Liver (tissue), 9 donors: ENCODE results near the gene ATP5MK. TPM values are rescaled to one million over a fixed set of nuclear protein-coding genes. Genes with fewer than 3 reads are reported as not detected.

Experiments
- DNase-seq: peaks from one replicate; pipeline ENCODE4 v3.0.0-alpha.2; 2017; ENCODE audit warnings: low spot score
- H3K27ac ChIP-seq, 2 donors: one replicate each; pipeline ENCODE4 v1.7.0; 2013; ENCODE audit warnings: inconsistent platforms in 2 of 2, low read length in 2 of 2, control low read depth in 1 of 2, low read depth in 1 of 2, mild to moderate bottlenecking in 1 of 2
- H3K27me3 ChIP-seq, 4 donors: one replicate each; pipeline versions ENCODE4 v1.6.1 to v1.7.0; 2013; ENCODE audit warnings: low read length in 3 of 4, inconsistent platforms in 1 of 4, mild to moderate bottlenecking in 1 of 4, moderate library complexity in 1 of 4; ENCODE audit not compliant: control insufficient read depth in 4 of 4, insufficient read depth in 4 of 4
- H3K36me3 ChIP-seq, 4 donors: one replicate each; pipeline versions ENCODE4 v1.6.1 to v1.7.0; 2013; ENCODE audit warnings: low read length in 3 of 4, mild to moderate bottlenecking in 3 of 4, low read depth in 1 of 4, moderate library complexity in 1 of 4; ENCODE audit not compliant: control insufficient read depth in 4 of 4, insufficient read depth in 3 of 4
- H3K4me1 ChIP-seq, 4 donors: one replicate each; pipeline versions ENCODE4 v1.6.1 to v1.7.0; 2013; ENCODE audit warnings: low read length in 3 of 4, mild to moderate bottlenecking in 3 of 4, moderate library complexity in 1 of 4; ENCODE audit not compliant: control insufficient read depth in 4 of 4, insufficient read depth in 4 of 4
- H3K4me3 ChIP-seq, 3 donors: one replicate each; pipeline versions ENCODE4 v1.6.1 to v1.7.0; 2013; ENCODE audit warnings: low read length in 3 of 3, control low read depth in 1 of 3, low read depth in 1 of 3, mild to moderate bottlenecking in 1 of 3
- H3K9ac ChIP-seq, 2 donors: one replicate each; pipeline ENCODE4 v1.7.0; 2013; ENCODE audit warnings: low read length in 2 of 2, mild to moderate bottlenecking in 2 of 2, moderate library complexity in 2 of 2, control low read depth in 1 of 2, low read depth in 1 of 2
- H3K9me3 ChIP-seq, 4 donors: one replicate each; pipeline versions ENCODE4 v1.6.1 to v1.7.0; 2013; ENCODE audit warnings: low read length in 3 of 4; ENCODE audit not compliant: control insufficient read depth in 4 of 4
- CTCF ChIP-seq: fragments of 150-350 bp; IDR thresholded peaks from 2 replicates; pipeline ENCODE4 v1.5.1; 2017; ENCODE audit warnings: improper control_type of control experiment, low read depth, low read length; ENCODE audit not compliant: missing input control
- EGR1 ChIP-seq, 2 donors: IDR thresholded peaks; 2 replicates each; pipeline ENCODE4 v1.6.1; 2016 to 2018; ENCODE audit warnings: antibody characterized with exemption in 2 of 2, low read depth in 2 of 2
- FOXA1 ChIP-seq: IDR thresholded peaks from 2 replicates; pipeline ENCODE4 v1.6.1; 2016; ENCODE audit warnings: antibody characterized with exemption
- FOXA2 ChIP-seq: IDR thresholded peaks from 2 replicates; pipeline ENCODE4 v1.6.1; 2016; ENCODE audit warnings: antibody characterized with exemption
- GABPA ChIP-seq, 2 donors: IDR thresholded peaks in 1 of 2; conservative IDR thresholded peaks in 1 of 2; 2 replicates each; pipeline ENCODE4 v1.6.1; 2016; ENCODE audit warnings: antibody characterized with exemption in 2 of 2, mild to moderate bottlenecking in 1 of 2, moderate library complexity in 1 of 2
- HNF4A ChIP-seq, 2 donors: conservative IDR thresholded peaks; 2 replicates each; pipeline ENCODE4 v1.6.1; 2016; ENCODE audit warnings: antibody characterized with exemption in 2 of 2, mild to moderate bottlenecking in 2 of 2
- HNF4G ChIP-seq: IDR thresholded peaks from 2 replicates; pipeline ENCODE4 v1.6.1; 2016; ENCODE audit warnings: antibody characterized with exemption
- JUND ChIP-seq, 2 donors: IDR thresholded peaks; 2 replicates each; pipeline ENCODE4 v1.6.1; 2016; ENCODE audit warnings: antibody characterized with exemption in 2 of 2
- MAX ChIP-seq: IDR thresholded peaks from 2 replicates; pipeline ENCODE4 v1.6.1; 2016; ENCODE audit warnings: antibody characterized with exemption
- RAD21 ChIP-seq, 2 donors: IDR thresholded peaks; 2 replicates each; pipeline ENCODE4 v1.6.1; 2016; ENCODE audit warnings: antibody characterized with exemption in 2 of 2, mild to moderate bottlenecking in 2 of 2
- RXRA ChIP-seq, 2 donors: IDR thresholded peaks; 2 replicates each; pipeline ENCODE4 v1.6.1; 2017 to 2018; ENCODE audit warnings: antibody characterized with exemption in 2 of 2, mild to moderate bottlenecking in 1 of 2
- SP1 ChIP-seq: IDR thresholded peaks from 2 replicates; pipeline ENCODE4 v1.6.1; 2018; ENCODE audit warnings: antibody characterized with exemption, mild to moderate bottlenecking
- TAF1 ChIP-seq: conservative IDR thresholded peaks from 2 replicates; pipeline ENCODE4 v1.6.1; 2016; ENCODE audit warnings: antibody characterized with exemption, mild to moderate bottlenecking
- YY1 ChIP-seq: IDR thresholded peaks from 2 replicates; pipeline ENCODE4 v1.6.1; 2016; ENCODE audit warnings: antibody characterized with exemption, mild to moderate bottlenecking
- ZBTB33 ChIP-seq: IDR thresholded peaks from 2 replicates; pipeline ENCODE4 v1.6.1; 2016; ENCODE audit warnings: antibody characterized with exemption
- WGBS: extraction: QIAGEN DNeasy Blood & Tissue Kit; methylation state at CpG from one replicate; pipeline ENCODE4 v1.1.7; 2013; 5-methylcytosine and 5-hydroxymethylcytosine counted together
- polyA plus RNA-seq, 2 donors: library from polyadenylated mRNA; stranded (reverse) in 1 of 2; unstranded in 1 of 2; fragments of 200-250 nt in 1 of 2; fragments of >200 nt in 1 of 2; fragmentation: Nextera tagmentation in 1 of 2; extraction: Ambion mirVana in 1 of 2; gene quantifications; one replicate each; pipeline versions ENCODE4 v1.2.1 to v1.2.3, GENCODE V29; 2013 to 2015
- total RNA-seq, 2 donors: library from RNA; depleted of rRNA; stranded (reverse); fragments of >200 nt; gene quantifications; one replicate each; pipeline ENCODE4 v1.2.3, GENCODE V29; 2014
- TF ChIP-seq, protein P1 (sequence below): IDR thresholded peaks from 2 replicates; pipeline ENCODE4 v1.6.1; 2016; ENCODE audit warnings: antibody characterized with exemption
- TF ChIP-seq, protein P2 (sequence below): IDR thresholded peaks from 2 replicates; pipeline ENCODE4 v1.6.1; 2016; ENCODE audit warnings: antibody characterized with exemption, mild to moderate bottlenecking
- donor health status: healthy.
- donor health status: healthy.
- donor health status: healthy.
- donor health status: healthy.
- donor health status: healthy.

The ATP5MK gene
- total and polyA plus RNA-seq, 4 donors: 74.7 to 632 (median 248) TPM

DNA sequence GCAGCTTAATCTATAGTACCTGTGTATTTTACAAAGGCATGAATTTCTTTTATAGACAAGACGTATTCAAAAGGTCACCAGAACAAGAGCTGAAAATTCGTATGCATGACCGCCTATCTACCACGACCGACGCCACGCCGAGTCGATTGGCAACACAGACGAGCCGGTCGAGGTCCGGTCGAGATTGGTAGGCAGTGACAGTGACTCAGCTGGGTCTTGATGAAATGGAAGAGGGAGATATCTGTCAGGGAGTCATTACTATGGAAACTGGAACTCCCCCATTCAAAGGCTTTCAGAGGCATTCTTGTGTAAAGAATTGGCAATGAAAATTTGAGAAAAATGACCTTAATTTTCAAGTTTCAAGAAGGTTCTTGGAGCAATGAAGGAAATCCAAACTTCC, 2.1 kb downstream of the ATP5MK start:
- H3K9ac ChIP-seq: no peak overlapping the region
- no peak for TF ChIP-seq JUND (IDR thresholded peaks at IDR 0.05)
- no peak for TF ChIP-seq RAD21 (IDR thresholded peaks at IDR 0.05)
- TF ChIP-seq MAX: no peak
- TF ChIP-seq GABPA (IDR thresholded peaks at IDR 0.05 in 1 of 2, conservative IDR thresholded peaks at IDR 0.05 in 1 of 2): no peak
- TF ChIP-seq HNF4G: no peak
- TF ChIP-seq ZBTB33: no peak
- TF ChIP-seq, protein P1, sequence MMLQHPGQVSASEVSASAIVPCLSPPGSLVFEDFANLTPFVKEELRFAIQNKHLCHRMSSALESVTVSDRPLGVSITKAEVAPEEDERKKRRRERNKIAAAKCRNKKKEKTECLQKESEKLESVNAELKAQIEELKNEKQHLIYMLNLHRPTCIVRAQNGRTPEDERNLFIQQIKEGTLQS: no peak
- TF ChIP-seq FOXA2: no peak
- no peak for TF ChIP-seq SP1
- TF ChIP-seq EGR1 (IDR thresholded peaks at IDR 0.05; ENCODE audit: low read depth in 2 of 2): no peak
- TF ChIP-seq FOXA1: no peak
- peaks cover 8 to 26% (median 23%) of the 10 kb centered on the region in 4 donors for H3K4me1 ChIP-seq
- H3K36me3 ChIP-seq: peaks cover 7 to 26% (median 20%) of the 10 kb centered on the region in 4 donors
- DNase-seq: no peak
- H3K27ac ChIP-seq: no peak overlapping the region
- WGBS: 93% methylated on average over 14 of the region's 14 CpGs
- H3K4me3 ChIP-seq: no peak overlapping the region
- no peaks in the 10 kb centered on the region for H3K9me3 ChIP-seq
- H3K27me3 ChIP-seq: no peaks in the 10 kb centered on the region

GRCh38 chr10:103382769-103383168, 13.5 kb downstream of the ATP5MK start:
- no peak overlapping the region for H3K9ac ChIP-seq
- H3K36me3 ChIP-seq: peaks cover 5 to 36% (median 20%) of the 10 kb centered on the region in 4 donors
- 96% methylated on average over 5 of the region's 5 CpGs for WGBS
- no peaks in the 10 kb centered on the region for H3K4me1 ChIP-seq
- no peak overlapping the region for H3K27ac ChIP-seq
- no peak for DNase-seq
- H3K27me3 ChIP-seq: no peaks in the 10 kb centered on the region
- no peaks in the 10 kb centered on the region for H3K9me3 ChIP-seq
- TF ChIP-seq TAF1 (no peak), HNF4G (no peak), RAD21 (IDR thresholded peaks at IDR 0.05) (no peak), GABPA (IDR thresholded peaks at IDR 0.05 in 1 of 2, conservative IDR thresholded peaks at IDR 0.05 in 1 of 2) (no peak), CTCF (no peak), MAX (no peak), EGR1 (IDR thresholded peaks at IDR 0.05; ENCODE audit: low read depth in 2 of 2) (no peak), FOXA1 (no peak), YY1 (no peak), ZBTB33 (no peak), JUND (IDR thresholded peaks at IDR 0.05) (no peak), HNF4A (conservative IDR thresholded peaks at IDR 0.05) (no peak), FOXA2 (no peak), RXRA (IDR thresholded peaks at IDR 0.05) (no peak)
- TF ChIP-seq, protein P2, sequence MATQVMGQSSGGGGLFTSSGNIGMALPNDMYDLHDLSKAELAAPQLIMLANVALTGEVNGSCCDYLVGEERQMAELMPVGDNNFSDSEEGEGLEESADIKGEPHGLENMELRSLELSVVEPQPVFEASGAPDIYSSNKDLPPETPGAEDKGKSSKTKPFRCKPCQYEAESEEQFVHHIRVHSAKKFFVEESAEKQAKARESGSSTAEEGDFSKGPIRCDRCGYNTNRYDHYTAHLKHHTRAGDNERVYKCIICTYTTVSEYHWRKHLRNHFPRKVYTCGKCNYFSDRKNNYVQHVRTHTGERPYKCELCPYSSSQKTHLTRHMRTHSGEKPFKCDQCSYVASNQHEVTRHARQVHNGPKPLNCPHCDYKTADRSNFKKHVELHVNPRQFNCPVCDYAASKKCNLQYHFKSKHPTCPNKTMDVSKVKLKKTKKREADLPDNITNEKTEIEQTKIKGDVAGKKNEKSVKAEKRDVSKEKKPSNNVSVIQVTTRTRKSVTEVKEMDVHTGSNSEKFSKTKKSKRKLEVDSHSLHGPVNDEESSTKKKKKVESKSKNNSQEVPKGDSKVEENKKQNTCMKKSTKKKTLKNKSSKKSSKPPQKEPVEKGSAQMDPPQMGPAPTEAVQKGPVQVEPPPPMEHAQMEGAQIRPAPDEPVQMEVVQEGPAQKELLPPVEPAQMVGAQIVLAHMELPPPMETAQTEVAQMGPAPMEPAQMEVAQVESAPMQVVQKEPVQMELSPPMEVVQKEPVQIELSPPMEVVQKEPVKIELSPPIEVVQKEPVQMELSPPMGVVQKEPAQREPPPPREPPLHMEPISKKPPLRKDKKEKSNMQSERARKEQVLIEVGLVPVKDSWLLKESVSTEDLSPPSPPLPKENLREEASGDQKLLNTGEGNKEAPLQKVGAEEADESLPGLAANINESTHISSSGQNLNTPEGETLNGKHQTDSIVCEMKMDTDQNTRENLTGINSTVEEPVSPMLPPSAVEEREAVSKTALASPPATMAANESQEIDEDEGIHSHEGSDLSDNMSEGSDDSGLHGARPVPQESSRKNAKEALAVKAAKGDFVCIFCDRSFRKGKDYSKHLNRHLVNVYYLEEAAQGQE: no peak
- no peak overlapping the region for H3K4me3 ChIP-seq
